Mesendoderm (in vitro differentiated cells): ENCODE measurements around the gene FRMD3.

ENCODE experiments used
- DNase-seq: peaks from one replicate; pipeline ENCODE4 v3.0.0; 2013
- H2AK5ac ChIP-seq: 2 replicates; pipeline ENCODE4 v1.6.1; 2013; ENCODE audit warnings: low read length, inconsistent platforms
- H2BK120ac ChIP-seq: 2 replicates; pipeline ENCODE4 v1.6.1; 2013; ENCODE audit warnings: low read depth, mild to moderate bottlenecking, low read length, moderate library complexity, mixed read lengths
- H2BK15ac ChIP-seq: replicated peaks from 2 replicates; pipeline ENCODE4 v1.6.1; 2013; ENCODE audit warnings: low read depth, mild to moderate bottlenecking, moderate library complexity
- H2BK5ac ChIP-seq: 2 replicates; pipeline ENCODE4 v1.6.1; 2013; ENCODE audit warnings: low read length, inconsistent platforms
- H3K18ac ChIP-seq: 2 replicates; pipeline ENCODE4 v1.6.1; 2013; ENCODE audit warnings: mild to moderate bottlenecking, low read length, mixed read lengths
- H3K23ac ChIP-seq: one replicate; pipeline ENCODE4 v1.6.1; 2013; ENCODE audit warnings: low read length
- H3K27ac ChIP-seq: 2 replicates; pipeline ENCODE4 v1.5.1; 2013; ENCODE audit warnings: low read depth, mild to moderate bottlenecking, inconsistent platforms, low read length, moderate library complexity
- H3K27me3 ChIP-seq: 2 replicates; pipeline ENCODE4 v1.6.1; 2013; ENCODE audit warnings: low read length, control low read depth, mild to moderate bottlenecking, inconsistent platforms; ENCODE audit not compliant: insufficient read depth, poor library complexity
- H3K36me3 ChIP-seq: 2 replicates; pipeline ENCODE4 v1.6.1; 2013; ENCODE audit warnings: low read length, inconsistent platforms; ENCODE audit not compliant: control insufficient read depth, insufficient read depth
- H3K4ac ChIP-seq: one replicate; pipeline ENCODE4 v1.6.1; 2013; ENCODE audit warnings: low read depth, mild to moderate bottlenecking, low read length, moderate library complexity
- H3K4me1 ChIP-seq: 2 replicates; pipeline ENCODE4 v1.6.1; 2013; ENCODE audit warnings: low read depth, low read length, inconsistent platforms; ENCODE audit not compliant: control insufficient read depth
- H3K4me2 ChIP-seq: 2 replicates; pipeline ENCODE4 v1.6.1; 2013; ENCODE audit warnings: low read length
- H3K4me3 ChIP-seq: 2 replicates; pipeline ENCODE4 v1.5.1; 2013; ENCODE audit warnings: mild to moderate bottlenecking, low read length
- H3K56ac ChIP-seq: one replicate; pipeline ENCODE4 v1.6.1; 2013; ENCODE audit warnings: low read length
- H3K79me1 ChIP-seq: 2 replicates; pipeline ENCODE4 v1.6.1; 2013; ENCODE audit warnings: low read length, inconsistent platforms
- H3K79me2 ChIP-seq: 2 replicates; pipeline ENCODE4 v1.6.1; 2013; ENCODE audit warnings: mild to moderate bottlenecking, low read length; ENCODE audit not compliant: control insufficient read depth, insufficient read depth
- H3K9ac ChIP-seq: 2 replicates; pipeline ENCODE4 v1.6.1; 2013; ENCODE audit warnings: low read length, inconsistent platforms
- H4K5ac ChIP-seq: one replicate; pipeline ENCODE4 v1.6.1; 2013; ENCODE audit warnings: low read length
- H4K8ac ChIP-seq: one replicate; pipeline ENCODE4 v1.6.1; 2013; ENCODE audit warnings: low read depth, mild to moderate bottlenecking, control low read depth, low read length, moderate library complexity
- WGBS: extraction: QIAGEN DNeasy Blood & Tissue Kit; methylation state at CpG from one replicate; pipeline ENCODE4 v1.1.7; 2013; ENCODE audit warnings: low lambda C conversion rate, missing lambda C conversion rate; ENCODE audit not compliant: insufficient coverage; ENCODE audit errors: extremely low coverage; 5-methylcytosine and 5-hydroxymethylcytosine counted together

Gene FRMD3

DNA sequence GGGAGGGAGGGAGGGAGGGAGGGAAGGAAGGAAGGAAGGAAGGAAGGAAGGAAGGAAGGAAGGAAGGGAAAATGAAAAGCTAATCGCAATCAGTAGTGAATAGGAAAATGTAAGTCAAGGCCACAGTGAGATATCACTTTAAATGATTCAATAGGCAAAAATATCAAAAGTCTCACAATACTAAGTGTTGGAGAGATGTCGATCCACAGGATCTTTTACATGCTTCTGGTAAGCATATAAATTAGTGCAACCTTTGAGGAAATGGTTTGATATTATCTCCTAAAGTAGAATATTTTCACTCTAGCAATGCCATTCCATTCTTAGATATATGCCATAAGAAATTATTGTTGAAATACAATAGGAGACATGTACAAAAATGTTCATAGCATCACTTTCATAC, 58.4 kb downstream of the FRMD3 start:
- Histone ChIP-seq H2BK120ac (no peak overlapping the region), H2BK15ac (no peak overlapping the region), H3K79me2 (no peaks in the 10 kb centered on the region), H3K18ac (no peak overlapping the region), H3K9ac (no peak overlapping the region), H3K4ac (no peak overlapping the region), H4K5ac (no peak overlapping the region), H3K27ac (no peak overlapping the region), H3K56ac (no peak overlapping the region), H3K79me1 (no peaks in the 10 kb centered on the region), H4K8ac (no peak overlapping the region), H3K4me1 (no peaks in the 10 kb centered on the region), H2BK5ac (no peak overlapping the region), H3K4me3 (no peak overlapping the region), H3K27me3 (no peaks in the 10 kb centered on the region), H3K4me2 (no peak overlapping the region), H3K23ac (no peak overlapping the region), H3K36me3 (no peaks in the 10 kb centered on the region), H2AK5ac (no peak overlapping the region)
- DNase-seq, result no peak
- WGBS, result no CpG with 5 or more reads among the region's 2 CpGs

DNA sequence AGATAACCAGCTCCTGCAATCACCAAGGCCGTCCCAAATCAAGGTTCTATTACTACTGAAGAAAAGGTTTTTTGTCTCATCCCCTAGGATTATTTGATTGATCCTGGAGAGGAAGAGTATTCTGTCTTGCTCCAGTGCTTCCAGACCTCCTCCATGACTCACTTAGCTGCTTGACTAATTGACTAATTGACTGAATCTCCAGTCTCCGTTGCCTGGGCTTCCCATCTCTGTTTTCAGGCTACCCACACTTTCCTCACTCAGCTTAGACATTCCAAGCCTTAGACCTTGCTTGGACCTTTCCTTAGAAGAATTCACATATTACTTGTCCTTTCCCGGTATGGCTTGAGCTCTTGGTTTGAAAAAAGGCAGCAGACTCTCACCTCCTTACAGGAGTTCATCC, 60.6 kb downstream of the FRMD3 start:
- no peak overlapping the region for H2BK5ac ChIP-seq
- no peak overlapping the region for H3K4me2 ChIP-seq
- H4K5ac ChIP-seq, result no peak overlapping the region
- H3K23ac ChIP-seq, result no peak overlapping the region
- no peaks in the 10 kb centered on the region for H3K36me3 ChIP-seq
- no peak for DNase-seq
- H3K56ac ChIP-seq, result no peak overlapping the region
- H3K9ac ChIP-seq, result no peak overlapping the region
- H3K18ac ChIP-seq, result no peak overlapping the region
- H2BK15ac ChIP-seq, result no peak overlapping the region
- H3K4ac ChIP-seq, result no peak overlapping the region
- no peak overlapping the region for H3K27ac ChIP-seq
- H2AK5ac ChIP-seq, result no peak overlapping the region
- H3K79me1 ChIP-seq, result no peaks in the 10 kb centered on the region
- H3K27me3 ChIP-seq, result no peaks in the 10 kb centered on the region
- no CpG with 5 or more reads among the region's 3 CpGs for WGBS
- no peak overlapping the region for H3K4me3 ChIP-seq
- no peaks in the 10 kb centered on the region for H3K79me2 ChIP-seq
- H2BK120ac ChIP-seq, result no peak overlapping the region
- H4K8ac ChIP-seq, result no peak overlapping the region
- H3K4me1 ChIP-seq, result no peaks in the 10 kb centered on the region

DNA sequence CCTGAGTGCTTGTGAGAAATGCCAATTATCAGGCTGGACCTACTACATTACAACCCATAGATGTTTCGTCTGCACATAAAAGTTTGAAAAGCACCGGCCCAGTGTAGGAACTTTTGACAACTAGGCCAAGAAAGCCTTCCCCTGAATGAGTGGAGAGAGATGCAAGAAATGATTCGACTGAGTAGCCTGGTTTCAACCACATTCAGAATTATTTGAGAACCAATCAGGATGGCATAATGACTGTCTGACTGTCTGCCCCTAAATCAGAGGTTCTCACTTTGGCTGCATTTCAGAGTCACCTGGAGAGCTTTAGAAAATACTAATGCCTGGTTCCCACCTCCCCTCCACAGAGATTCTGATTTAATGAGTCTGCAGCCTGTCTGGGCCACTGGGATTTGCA, 61.1 kb downstream of the FRMD3 start:
- Histone ChIP-seq H3K27me3 (no peaks in the 10 kb centered on the region), H2AK5ac (no peak overlapping the region), H3K23ac (no peak overlapping the region), H4K5ac (no peak overlapping the region), H3K36me3 (no peaks in the 10 kb centered on the region), H3K9ac (no peak overlapping the region), H3K18ac (no peak overlapping the region), H3K27ac (no peak overlapping the region), H3K4ac (no peak overlapping the region), H4K8ac (no peak overlapping the region), H3K4me1 (no peaks in the 10 kb centered on the region), H3K56ac (no peak overlapping the region), H3K79me2 (no peaks in the 10 kb centered on the region), H3K4me2 (no peak overlapping the region), H3K79me1 (no peaks in the 10 kb centered on the region), H3K4me3 (no peak overlapping the region), H2BK15ac (no peak overlapping the region), H2BK120ac (no peak overlapping the region), H2BK5ac (no peak overlapping the region)
- no peak for DNase-seq
- no CpG with 5 or more reads among the region's 3 CpGs for WGBS

DNA sequence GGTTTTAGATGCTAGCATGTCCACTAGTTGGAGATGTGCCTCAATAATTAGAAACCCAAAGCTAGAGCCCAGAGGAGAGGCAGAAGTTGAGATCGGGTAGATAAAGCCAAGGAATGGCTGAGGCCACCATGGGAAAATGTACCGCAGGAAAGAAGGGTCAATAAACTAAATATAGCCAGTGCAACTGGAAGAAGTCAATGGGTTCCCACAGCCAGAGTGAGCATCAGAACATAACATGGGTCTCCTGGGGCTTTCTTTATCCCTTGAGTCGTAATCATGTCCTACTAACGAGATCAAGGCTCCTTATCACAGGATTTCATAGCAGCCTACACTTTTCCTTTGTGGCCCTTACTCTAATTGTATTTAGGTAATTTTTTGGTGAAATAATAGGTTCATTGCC, 61.7 kb downstream of the FRMD3 start:
- no peaks in the 10 kb centered on the region for H3K79me2 ChIP-seq
- no peaks in the 10 kb centered on the region for H3K79me1 ChIP-seq
- no peak overlapping the region for H3K9ac ChIP-seq
- no peak overlapping the region for H3K4ac ChIP-seq
- no peak for DNase-seq
- H3K4me2 ChIP-seq, result no peak overlapping the region
- H3K56ac ChIP-seq, result no peak overlapping the region
- no peaks in the 10 kb centered on the region for H3K27me3 ChIP-seq
- H2BK5ac ChIP-seq, result no peak overlapping the region
- WGBS, result no CpG with 5 or more reads among the region's 4 CpGs
- no peak overlapping the region for H4K5ac ChIP-seq
- no peak overlapping the region for H3K18ac ChIP-seq
- no peak overlapping the region for H3K4me3 ChIP-seq
- no peaks in the 10 kb centered on the region for H3K36me3 ChIP-seq
- no peak overlapping the region for H2BK15ac ChIP-seq
- H2AK5ac ChIP-seq, result no peak overlapping the region
- H2BK120ac ChIP-seq, result no peak overlapping the region
- no peak overlapping the region for H3K23ac ChIP-seq
- H3K4me1 ChIP-seq, result no peaks in the 10 kb centered on the region
- no peak overlapping the region for H4K8ac ChIP-seq
- no peak overlapping the region for H3K27ac ChIP-seq

DNA sequence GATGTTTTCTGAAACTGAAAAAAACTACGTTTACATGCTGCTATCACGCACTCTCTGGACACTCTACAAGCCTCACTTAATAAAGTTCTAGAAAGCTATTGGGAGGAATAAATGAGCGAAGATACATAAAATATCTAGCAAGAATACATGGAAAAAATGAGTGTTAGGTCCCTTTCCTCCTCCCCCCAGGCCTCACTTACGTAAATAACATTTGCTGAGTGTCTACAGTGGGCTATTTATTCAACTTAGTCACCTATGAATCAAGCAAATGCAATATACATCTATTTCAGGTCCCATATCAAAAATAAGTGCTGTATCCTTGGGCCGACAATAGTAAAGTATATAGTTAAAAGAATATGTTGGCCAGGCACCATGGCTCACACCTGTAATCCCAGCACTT, 62.5 kb downstream of the FRMD3 start:
- Histone ChIP-seq H3K4ac (no peak overlapping the region), H3K4me1 (no peaks in the 10 kb centered on the region), H3K27me3 (no peaks in the 10 kb centered on the region), H3K36me3 (no peaks in the 10 kb centered on the region), H3K4me3 (no peak overlapping the region), H4K5ac (no peak overlapping the region), H2AK5ac (no peak overlapping the region), H3K23ac (no peak overlapping the region), H3K79me1 (no peaks in the 10 kb centered on the region), H3K56ac (no peak overlapping the region), H2BK5ac (no peak overlapping the region), H2BK15ac (no peak overlapping the region), H3K79me2 (no peaks in the 10 kb centered on the region), H3K27ac (no peak overlapping the region), H3K18ac (no peak overlapping the region), H3K9ac (no peak overlapping the region), H3K4me2 (no peak overlapping the region), H4K8ac (no peak overlapping the region), H2BK120ac (no peak overlapping the region)
- no peak for DNase-seq
- no CpG with 5 or more reads among the region's 5 CpGs for WGBS

DNA sequence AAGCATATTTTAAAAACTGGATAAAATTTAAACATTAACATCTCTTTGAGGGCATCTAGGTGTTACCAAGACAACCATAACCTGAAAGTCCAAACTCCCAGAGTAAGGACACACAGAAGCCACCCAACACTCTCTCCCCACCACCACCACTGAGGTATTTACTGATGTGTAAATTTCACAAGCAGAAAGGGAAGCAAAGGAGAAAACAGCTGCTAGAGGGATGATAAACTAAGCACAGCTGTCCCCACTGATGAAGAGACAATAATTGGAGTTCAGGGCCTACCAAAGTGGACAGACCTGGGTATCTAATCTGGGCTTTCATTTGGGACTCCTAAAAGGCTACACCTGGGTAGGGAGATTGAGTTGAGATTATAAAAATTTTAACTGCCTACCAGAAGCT, 63.6 kb downstream of the FRMD3 start:
- H4K8ac ChIP-seq, result no peak overlapping the region
- H3K4ac ChIP-seq, result no peak overlapping the region
- H2BK120ac ChIP-seq, result no peak overlapping the region
- no peak overlapping the region for H3K4me2 ChIP-seq
- no peaks in the 10 kb centered on the region for H3K36me3 ChIP-seq
- H3K18ac ChIP-seq, result no peak overlapping the region
- no peak overlapping the region for H2AK5ac ChIP-seq
- no peak overlapping the region for H2BK15ac ChIP-seq
- no peak overlapping the region for H4K5ac ChIP-seq
- no peaks in the 10 kb centered on the region for H3K79me1 ChIP-seq
- H3K27me3 ChIP-seq, result no peaks in the 10 kb centered on the region
- no peak overlapping the region for H3K23ac ChIP-seq
- no peaks in the 10 kb centered on the region for H3K4me1 ChIP-seq
- no peak overlapping the region for H3K56ac ChIP-seq
- H3K27ac ChIP-seq, result no peak overlapping the region
- no peak overlapping the region for H3K4me3 ChIP-seq
- no peaks in the 10 kb centered on the region for H3K79me2 ChIP-seq
- no peak overlapping the region for H2BK5ac ChIP-seq
- no peak for DNase-seq
- H3K9ac ChIP-seq, result no peak overlapping the region
